Stimulated activated CD4-positive, alpha-beta T cell treated with anti-CD3 and anti-CD28 coated beads, Interleukin-15, amount 100 ng/mL, for 48 hours (primary cell): ENCODE measurements around the gene SLC1A1.

Experiments
- DNase-seq, 2 donors: peaks; one replicate each; pipeline ENCODE4 v3.0.0-alpha.2; 2020; ENCODE audit warnings: low read depth in 2 of 2

The SLC1A1 gene

GRCh38 chr9:4618700-4619099 is 128.4 kb downstream of the SLC1A1 start:
- DNase-seq: no peak

DNA sequence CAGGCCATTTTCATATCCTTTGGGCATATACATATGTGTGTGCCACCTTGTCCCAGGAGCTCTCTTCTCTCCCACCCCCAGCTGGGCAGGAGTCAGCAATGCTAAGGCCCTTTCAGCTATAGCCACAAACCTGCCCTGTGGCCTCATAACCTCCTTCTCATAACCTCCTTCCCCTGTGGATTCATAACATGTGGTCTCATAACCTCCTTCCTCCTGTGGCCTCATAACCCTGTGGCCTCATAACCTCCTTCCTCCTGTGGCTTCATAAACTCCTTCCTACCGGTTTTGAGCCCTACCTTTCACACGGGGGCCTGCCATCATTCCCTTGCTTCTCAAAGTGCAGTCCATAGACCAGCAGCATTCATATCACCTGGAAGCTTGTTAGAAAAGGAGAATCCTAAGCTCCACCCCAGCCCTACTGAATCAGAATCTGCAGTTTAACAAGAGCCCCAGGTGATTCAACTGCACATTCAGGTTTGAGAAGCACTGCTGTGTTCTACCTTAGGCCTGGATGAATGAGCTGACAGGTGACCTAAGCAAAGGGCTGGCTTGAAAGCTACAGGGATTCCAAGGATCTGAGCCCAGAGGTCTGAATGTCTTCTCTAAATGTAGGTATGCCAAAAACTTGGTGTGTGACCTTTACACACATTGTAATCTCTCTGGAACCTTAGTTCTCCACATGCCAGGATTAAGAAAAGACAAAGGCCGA is 129.9 kb downstream of the SLC1A1 start:
- DNase-seq: no peak

GRCh38 chr9:4620881-4621555 is 130.8 kb downstream of the SLC1A1 start:
- no peak for DNase-seq

- no peak for DNase-seq
These were observed 131.7 kb downstream of the SLC1A1 start for GRCh38 chr9:4622016-4622415.

- DNase-seq: no peak
These were observed 140.6 kb downstream of the SLC1A1 start for GRCh38 chr9:4630836-4631235.
